NCI-H1092 treated with DMSO at 0.1 percent for 48 hours (cell line): ENCODE results near the gene ODAPH.

ENCODE experiments used
- DNase-seq: peaks from one replicate; lab custom pipeline; 2025; lab: John Stamatoyannopoulos, UW

The ODAPH gene

GRCh38 chr4:75544870-75545269 is 11.0 kb upstream of the ODAPH start:
- no peak for DNase-seq

GRCh38 chr4:75545526-75545925 is 10.3 kb upstream of the ODAPH start:
- DNase-seq = no peak

GRCh38 chr4:75547647-75548387 is 8.0 kb upstream of the ODAPH start:
- DNase-seq = no peak

GRCh38 chr4:75549019-75549418 is 6.8 kb upstream of the ODAPH start:
- DNase-seq = no peak

GRCh38 chr4:75552452-75552851 is 3.4 kb upstream of the ODAPH start:
- DNase-seq = no peak

- DNase-seq = no peak
These were observed 1.8 kb downstream of the ODAPH start for GRCh38 chr4:75557696-75558095.

- no peak for DNase-seq
These were observed 5.9 kb downstream of the ODAPH start for GRCh38 chr4:75561789-75562188.

- DNase-seq = no peak
These were observed 8.2 kb downstream of the ODAPH start for GRCh38 chr4:75564023-75564422.

GRCh38 chr4:75565481-75565880 is 9.6 kb downstream of the ODAPH start:
- DNase-seq = no peak

- no peak for DNase-seq
These were observed 11.0 kb downstream of the ODAPH start for GRCh38 chr4:75566911-75567310.

- no peak for DNase-seq
These were observed 11.9 kb downstream of the ODAPH start for GRCh38 chr4:75567725-75568124.

- no peak for DNase-seq
These were observed 28.2 kb downstream of the ODAPH start for GRCh38 chr4:75584067-75584466.

GRCh38 chr4:75593393-75593792 is 37.5 kb downstream of the ODAPH start:
- no peak for DNase-seq

- DNase-seq = no peak
These were observed 40.2 kb downstream of the ODAPH start for GRCh38 chr4:75596061-75596460.

- no peak for DNase-seq
These were observed 42.5 kb downstream of the ODAPH start for GRCh38 chr4:75598390-75598789.

GRCh38 chr4:75599647-75600046 is 43.8 kb downstream of the ODAPH start:
- no peak for DNase-seq

- DNase-seq = no peak
These were observed 50.1 kb downstream of the ODAPH start for GRCh38 chr4:75605928-75606327.

- no peak for DNase-seq
These were observed 56.4 kb downstream of the ODAPH start for GRCh38 chr4:75612306-75612705.
